Activated CD8-positive, alpha-beta memory T cell treated with anti-CD3 and anti-CD28 coated beads, Interleukin-2, amount 50 U/mL, for 1 hour (primary cell): ENCODE measurements around the gene TRIP12.
"Not testable (repeated sequence)": the region's sequence is repeated elsewhere in the genome, so short reads cannot be mapped to it uniquely, and the experiment has no call there.

Source experiments
- DNase-seq: peaks from one replicate; pipeline ENCODE4 v3.0.0-alpha.2; 2020; ENCODE audit errors: extremely low read depth

TRIP12 gene

DNA sequence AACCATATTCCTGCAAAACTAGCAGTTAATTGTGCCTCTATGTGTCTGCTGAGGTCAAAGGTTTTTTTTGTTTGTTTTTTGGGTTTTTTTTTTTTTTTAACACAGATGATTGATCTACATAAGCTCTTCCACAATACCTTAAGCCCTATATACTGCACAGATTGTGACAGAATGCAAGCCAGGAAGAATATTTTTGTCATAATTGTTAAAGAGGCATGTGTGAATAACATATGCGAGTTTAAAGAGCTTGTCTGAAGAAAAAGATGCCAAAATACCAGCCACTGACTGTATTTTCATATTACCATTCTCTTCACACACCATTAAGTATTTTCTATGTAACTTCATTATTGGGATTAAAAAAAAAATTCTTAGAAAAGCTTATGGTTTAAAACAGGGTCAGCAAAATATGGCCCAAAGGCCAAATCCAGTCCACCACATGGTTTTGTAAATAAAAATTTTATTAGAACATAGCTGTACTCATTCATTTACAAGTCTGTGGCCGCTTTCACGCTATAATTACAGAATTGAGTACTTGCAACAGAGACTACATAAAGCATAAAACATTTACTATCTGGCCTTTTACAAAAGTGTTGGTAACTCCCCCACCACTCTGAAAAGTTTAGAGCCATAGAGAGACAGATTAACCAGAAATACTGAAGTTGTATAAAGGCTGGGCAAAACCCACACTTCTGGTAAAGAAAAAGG, 89.9 kb downstream of the TRIP12 start:
- no peak for DNase-seq

DNA sequence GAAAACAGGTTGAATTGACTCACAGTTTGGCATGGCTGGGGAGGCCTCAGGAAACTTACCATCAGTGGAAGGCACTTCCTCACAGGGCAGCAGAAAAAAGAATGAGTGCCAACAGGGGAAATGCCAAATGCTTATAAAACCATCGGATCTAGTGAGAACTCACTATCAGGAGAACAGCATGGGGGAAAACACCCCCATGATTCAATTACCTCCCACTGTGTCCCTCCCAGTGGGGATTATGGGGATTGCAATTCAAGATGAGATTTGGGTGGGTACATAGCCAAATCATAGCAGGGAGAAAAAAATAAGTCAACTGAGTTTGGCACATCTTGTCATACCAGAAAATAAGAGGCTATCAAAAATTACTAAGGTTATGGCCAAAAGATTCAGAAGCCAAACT, 96.3 kb downstream of the TRIP12 start:
- no peak for DNase-seq

DNA sequence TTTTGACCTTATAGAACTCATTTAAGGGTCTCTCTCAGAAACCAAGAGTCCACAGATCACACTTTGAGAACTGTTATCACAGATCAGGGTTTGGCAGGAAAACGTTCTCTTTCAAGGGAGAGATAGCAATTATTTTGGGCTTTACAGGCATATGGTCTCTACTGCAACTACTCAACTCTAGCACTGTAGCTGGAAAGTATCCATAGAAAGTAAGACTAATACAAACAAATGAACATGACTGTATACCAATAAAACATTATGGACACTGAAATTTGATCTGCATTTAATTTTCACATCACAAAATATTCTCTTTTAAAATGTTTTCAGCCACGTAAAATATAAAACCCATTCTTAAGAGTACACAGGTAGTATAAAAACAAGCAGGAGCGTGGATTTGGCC, 100.5 kb downstream of the TRIP12 start:
- DNase-seq: no peak

DNA sequence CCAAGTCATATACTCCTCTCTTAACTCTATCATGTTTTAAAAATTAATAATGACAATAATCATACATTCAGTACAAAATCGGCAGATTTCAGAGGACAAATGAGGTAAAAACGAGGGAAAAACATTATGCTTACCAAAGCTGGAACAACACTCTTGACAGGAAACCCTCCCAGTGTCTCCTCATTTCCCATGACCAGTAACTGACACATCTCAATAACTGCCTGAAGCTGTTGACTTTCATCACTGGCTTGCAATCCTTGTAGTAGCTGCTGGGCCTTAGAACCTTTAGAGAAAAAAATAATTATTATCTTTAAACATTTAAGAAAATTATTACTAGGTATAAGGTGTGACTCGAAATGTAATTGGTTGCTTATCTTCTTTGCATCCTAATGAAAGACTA, 103.6 kb downstream of the TRIP12 start:
- no peak for DNase-seq

DNA sequence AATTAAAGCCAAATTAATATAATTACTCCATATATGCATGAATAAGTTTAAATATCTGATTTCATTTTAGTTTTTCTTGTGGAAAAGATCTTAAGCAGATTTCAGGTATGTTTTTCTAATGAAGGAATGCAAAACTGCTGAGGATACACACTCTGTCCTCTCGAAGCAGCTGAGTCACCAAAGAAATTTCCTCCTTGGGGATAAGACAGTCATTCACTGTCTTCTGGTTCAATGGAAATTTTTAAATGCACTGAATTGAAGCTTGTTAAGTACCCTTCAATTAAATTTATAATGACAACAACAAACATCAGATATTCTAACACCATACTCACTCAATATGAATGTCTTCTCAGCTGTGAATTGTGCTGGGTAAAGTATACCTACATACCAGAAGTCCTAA, 106.0 kb downstream of the TRIP12 start:
- no peak for DNase-seq

DNA sequence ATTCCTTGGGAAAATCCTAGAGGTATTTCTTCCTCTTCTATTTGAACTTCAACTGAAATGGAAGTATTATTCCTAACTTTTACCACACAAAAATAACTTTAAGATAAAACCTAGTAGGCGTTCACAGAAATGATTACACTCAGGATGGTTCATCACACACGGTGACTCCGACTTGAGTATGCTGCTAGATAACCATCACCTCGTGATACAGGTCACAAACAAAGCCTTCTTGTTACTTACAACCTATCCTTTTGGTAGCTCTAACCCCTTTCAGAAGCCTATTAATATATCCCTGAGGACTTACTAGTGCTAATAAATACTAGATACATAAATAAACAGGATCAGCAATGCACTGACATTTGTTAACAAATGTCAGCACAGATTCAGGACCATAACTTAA, 106.5 kb downstream of the TRIP12 start:
- no peak for DNase-seq

DNA sequence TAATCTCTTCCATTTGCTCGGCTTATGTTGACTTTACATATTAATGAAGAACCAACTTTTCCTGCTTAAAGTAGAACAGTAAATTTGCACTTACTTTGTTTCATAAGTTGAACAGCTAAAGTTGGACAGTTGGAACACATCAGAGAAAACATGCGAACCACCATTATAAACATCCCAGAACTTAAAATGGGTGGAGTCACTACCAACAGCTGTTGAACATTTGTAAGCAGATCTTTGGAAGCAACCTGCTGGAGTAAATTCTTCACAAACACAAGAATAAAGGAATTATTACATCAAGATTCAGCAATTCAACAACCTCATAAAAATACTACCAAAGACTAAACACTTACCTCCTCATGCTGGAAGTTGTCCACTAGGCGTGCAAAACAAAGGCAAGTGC, 111.0 kb downstream of the TRIP12 start:
- DNase-seq: no peak

DNA sequence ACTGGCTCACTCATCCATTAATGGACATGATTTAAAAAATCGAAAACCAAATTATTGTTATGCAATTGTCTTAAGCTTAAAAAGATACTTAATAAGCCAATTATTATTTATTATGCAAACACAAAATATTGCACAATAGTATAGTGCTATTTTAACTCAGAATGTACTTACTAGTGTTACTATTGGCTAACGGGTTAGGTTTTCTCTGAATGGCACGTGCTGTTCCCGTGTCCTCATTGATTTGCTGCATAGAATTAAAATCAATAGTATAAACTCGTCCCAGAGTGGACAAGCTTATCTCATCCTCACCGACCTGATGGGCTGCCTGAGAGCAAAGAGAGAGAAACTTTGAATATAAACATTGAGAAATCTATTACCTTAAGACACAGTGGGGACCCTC, 116.2 kb downstream of the TRIP12 start:
- DNase-seq: no peak

DNA sequence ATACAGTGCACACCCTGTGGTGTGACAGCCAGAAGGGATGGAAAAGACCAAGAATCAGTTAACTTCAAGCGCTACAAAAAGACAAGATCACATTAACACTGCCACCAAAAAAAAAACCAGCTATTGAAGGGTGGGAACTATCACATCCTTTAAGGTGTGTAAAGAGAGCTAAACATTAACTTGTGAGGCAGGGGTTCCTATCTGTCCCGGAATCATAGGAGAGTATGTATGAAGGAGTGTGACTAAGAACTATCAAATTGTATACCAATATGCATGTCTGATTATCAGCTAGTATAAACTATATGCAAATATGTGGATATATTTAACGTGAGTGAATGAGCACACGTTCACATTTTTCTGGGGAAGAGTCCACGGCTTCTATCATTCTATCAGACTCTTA, 119.0 kb downstream of the TRIP12 start:
- no peak for DNase-seq

DNA sequence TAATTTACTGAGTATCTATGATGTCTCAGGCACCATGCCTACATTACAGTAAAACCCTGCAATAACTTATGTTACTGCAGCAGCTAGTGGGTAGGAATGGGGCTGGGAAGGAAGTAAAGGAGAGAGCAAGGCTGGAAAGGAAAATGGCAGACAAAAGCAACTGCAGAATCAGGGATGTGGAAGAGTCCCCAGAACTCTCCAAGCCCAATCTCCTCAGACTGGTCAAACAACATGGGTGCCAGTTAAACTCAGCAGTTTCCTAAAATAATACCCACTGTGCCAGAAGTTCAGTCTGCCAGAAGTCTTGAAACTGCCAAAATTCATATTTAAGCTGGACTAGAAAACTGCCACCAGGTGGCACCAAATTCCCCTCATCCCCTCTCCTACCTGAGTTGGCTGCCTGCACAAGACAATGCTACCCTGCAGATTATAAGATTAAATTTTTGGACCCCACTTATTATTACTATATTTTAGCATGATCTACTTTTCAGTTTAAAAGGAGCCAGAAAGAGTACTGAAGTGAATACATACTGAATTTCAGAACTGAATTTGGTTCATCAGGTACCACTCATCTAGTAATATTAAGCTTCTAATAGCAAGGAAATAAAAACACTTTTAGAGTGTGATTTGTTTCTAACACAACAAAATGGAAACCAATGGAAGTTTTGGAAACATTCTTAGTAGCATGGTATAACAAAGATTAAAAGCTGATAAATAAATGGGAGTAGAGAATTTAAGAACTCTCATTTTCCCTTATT, 120.6 kb downstream of the TRIP12 start:
- DNase-seq: peak; percentile 25

DNA sequence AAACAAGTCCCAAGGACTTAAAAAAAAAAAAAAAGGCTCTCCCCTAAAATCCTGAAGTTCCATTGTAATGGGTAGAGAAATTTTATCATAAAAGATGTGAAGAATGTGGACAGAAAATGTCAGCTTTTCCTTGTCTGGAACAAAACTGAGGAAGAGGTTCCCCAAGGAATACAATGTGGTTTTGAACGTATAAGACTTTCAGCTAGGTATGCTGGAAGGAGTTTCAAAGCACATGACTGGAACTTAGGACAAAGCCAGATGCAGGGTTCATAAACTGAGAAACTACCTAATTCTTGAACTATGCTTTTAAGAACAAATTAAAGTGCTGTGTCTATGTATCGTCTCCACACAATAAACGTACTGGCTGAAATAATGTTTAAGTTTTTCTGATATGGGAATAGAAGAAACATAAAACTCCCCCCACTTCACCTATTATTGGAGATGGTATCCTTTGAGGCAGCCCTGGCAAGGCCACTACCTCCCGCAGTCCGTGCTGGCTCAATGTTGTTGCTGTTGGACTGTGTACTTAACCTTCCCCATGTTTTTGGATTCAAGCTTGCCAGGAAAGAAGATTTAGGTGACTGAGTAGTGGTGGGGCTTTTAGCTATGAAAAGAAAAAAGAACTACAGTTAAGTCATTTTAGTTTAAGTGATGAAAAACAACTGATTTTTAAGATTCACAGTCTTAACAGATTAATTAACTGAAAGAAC, 123.2 kb downstream of the TRIP12 start:
- DNase-seq: no peak

DNA sequence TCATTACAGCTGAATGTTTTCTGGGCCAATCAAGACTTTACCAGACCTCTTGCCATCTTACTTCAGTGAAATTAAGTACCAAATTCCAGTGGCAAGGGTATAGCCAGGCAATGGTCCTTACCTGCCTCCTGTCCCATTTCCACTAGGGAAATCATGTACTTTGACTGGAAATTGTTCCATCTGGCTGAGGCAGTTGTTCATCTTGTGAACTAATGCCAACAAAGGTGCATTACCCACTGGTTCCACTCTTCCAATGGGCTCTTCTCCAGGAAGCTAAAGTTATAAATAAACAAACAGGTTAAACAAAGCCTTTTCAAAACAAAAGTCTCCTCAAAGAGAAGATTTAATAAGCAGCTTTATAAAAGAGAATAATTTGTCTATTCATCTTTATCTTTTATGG, 126.8 kb downstream of the TRIP12 start:
- DNase-seq: no peak

DNA sequence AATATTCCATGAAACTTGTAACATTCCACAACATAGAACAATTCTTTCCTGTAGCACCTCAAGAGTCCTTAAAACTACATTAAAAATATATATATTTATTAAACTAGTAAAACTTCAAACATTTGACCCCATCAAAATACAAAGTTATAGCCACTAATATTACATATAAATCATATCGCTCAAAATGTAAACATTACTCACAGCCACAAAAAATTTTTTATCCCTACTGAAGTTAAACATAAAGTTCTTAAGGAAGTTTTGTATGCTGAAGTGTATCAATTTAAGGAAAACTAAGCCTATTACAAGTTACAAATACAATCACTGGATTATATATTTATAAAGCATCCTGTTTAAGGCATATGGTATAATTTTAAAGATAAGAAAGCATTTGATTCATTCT, 127.2 kb downstream of the TRIP12 start:
- DNase-seq: no peak

DNA sequence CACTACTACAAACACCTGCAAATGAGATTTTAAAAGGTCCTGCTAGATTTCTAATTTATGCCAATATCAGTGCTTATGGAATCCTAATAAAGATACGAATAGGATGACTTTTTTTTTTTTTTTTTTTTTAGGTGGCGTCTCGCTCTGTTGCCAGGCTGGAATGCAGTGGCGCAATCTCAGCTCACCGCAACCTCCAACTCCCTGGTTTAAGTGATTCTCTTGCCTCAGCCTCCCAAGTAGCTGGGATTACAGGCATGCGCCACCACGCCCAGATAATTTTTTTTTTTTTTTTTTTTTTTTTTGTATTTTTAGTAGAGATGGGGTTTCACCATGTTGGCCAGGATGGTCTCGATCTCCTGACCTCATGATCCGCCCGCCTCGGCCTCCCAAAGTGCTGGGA, 135.5 kb downstream of the TRIP12 start:
- DNase-seq: not testable (repeated sequence)

DNA sequence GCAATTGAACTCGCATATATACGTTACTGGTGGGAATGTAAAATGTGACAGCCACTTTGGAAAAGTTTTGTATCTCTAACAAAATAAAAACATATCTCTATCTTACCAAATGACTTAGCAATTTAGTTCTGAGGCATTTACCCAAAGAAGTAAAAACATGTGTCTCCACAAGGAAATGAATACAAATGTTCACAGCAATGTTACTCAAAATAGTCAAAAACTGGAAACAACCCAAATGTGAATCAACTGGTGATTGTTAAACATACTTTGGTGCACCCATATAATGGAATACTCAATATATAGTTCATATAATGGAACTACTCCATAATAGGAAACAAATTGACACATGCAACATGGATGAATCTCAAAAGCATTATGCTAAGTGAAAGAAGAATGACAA, 137.0 kb downstream of the TRIP12 start:
- no peak for DNase-seq

DNA sequence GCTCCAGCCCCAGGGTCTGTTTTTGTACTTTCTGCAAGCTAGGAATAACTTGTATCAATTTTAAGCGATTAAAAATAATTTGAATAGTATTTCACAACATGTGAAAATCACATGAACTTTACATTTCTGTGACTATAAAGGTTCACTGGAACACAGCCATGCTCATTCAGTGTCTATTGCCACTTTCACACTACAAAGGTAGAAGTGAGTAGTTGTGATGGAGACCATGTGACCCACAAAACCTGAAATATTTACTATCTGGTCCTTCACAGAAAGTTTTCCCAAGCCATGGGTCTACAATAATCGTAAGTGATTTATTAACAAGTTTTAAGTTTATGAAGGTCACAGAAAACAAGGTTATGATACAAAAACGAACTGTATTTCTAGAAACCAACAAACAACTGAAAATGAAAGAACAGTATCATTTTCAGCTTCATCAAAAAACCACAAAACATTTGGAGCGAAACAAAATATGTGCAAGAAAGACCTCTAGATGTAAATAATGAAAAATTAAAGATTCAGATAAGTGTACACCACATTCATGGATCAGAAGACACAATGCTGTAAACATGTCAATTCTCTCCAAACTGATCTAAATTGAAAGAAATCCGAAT, 138.6 kb downstream of the TRIP12 start:
- no peak for DNase-seq

DNA sequence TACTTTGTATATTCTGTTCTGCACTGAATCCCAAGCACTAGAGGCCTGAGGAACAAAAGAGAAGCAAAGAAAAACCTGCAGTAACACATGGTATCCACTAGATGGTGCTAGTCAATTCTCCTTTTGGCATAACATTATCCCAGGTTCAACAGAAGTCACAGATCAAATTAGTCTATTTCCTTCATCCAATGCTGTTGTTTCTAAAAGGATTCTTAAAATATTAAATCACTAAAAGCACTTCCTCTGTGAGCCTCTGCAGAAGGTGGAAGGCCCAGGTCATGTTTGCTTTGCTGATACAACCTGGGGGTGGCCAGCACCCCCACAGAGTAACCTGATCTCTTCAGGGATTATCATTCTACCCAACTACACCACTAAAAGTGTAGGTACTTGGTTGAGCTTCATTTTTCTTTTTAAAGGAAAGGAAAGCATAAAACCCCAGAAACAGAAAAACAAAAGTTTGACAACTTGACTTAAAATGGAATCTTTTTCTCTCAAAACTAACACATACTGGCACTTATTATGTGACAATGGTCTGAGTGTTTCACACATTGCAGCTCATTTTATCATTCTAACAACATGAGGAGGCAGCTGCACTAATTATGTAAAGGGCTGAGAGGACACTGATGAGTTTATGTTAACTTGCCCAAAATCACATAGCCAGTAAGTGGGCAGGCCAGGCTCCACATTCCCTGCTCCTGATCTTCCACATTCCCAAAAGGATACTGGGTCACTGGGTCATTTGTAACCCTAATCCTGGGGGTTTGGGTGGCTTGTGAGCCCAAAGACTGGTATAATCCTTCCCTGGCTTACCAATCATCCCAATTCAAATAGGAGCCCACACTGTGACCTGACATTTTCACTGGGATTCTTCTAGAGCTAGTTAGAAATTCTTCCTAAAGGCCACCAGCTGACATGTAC, 140.7 kb downstream of the TRIP12 start:
- no peak for DNase-seq

DNA sequence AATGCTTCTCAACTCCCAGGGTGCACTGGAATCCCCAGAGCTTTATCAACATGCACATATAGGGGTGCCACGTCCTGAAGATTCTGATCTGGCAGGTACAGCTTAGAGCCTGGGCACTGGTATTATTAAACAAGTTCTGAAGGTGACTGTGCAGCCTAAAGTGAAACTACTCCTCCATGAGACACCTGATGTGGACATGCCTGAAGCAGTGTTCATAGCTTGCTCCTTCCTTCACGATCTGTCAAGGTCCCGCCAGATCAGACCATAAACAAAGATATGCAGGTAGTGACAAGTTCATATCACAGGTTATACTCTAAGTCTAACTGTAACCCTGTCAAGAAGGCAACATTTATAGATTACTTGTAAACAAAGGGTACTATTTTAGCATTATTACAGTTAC, 142.2 kb downstream of the TRIP12 start:
- no peak for DNase-seq

DNA sequence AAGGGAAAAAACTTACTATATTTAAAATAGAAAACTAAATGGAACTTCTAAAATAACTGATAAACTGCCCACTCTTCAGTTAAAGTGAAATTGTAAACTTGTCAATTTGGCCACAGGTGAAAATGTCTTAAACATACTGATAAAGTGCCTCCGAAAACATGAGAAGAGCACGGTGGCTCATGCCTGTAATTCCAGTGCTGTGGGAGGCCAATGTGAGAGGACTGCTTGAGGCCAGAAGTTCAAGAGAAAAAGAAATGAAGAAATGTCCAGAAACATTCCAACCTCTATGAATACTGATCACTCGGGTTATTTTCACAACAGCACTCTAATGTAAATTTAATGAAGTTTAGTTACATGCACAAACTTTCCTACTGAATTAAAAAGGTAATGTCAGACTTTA, 144.1 kb downstream of the TRIP12 start:
- DNase-seq: no peak

DNA sequence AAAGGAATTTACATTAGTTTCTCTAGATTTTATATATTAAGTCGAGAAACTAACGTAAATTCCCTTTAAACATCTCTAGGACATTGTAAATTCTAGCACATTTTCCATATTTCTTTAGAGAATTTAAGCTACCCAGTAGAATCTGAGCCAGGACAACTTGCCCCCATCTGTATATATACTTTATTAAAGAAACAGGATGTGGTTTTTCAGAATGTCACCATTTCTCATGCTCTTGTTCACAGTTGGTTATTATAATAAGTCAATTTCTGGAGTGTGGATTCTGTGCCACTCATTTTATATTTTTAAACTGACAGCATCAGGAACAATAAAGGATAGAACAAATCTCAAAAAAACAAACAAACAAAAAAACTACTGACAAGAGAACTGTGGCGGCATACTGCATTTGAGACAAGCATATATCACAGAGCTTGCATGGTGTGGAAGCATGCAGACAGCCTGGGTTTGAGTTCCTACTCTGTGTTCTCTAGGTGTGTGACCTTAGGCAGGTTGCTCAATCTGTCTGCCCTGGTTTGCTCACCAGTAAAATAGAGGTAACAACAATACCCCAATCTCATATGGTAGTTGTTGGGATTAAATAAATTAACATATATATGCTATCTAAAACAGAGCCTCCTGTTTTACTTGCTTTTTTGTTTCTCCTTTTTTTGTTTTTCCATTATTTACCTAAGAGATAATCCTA, 146.0 kb downstream of the TRIP12 start:
- DNase-seq: no peak

DNA sequence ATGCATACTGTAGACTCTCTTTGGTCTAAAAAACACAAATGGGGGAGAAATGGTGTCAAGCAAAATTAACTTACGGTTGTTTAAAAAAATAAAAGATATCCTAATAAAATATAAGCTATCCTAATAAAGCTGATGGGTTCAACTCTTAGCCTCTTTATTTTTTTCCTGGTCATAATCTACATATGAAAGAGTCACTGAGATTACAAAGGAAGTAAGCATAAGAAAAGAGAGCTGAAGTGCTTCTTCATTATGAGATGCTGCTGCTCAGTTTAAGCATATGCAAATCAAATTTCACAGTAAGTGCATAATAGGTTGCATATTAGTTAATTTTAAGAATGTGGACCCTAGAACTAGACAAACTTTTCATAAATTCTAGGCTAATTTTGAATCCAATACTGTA, 147.6 kb downstream of the TRIP12 start:
- no peak for DNase-seq
